Hematopoietic multipotent progenitor cell treated with erythropoietin and hydrocortisone succinate and interleukin-3 and kit ligand, for 15 days (in vitro differentiated cells): Measurements from ENCODE around the gene ADGRB2.

Experiments used
- DNase-seq: peaks from one replicate; pipeline ENCODE4 v3.0.0-alpha.2; 2015; ENCODE audit warnings: low spot score

The ADGRB2 gene

GRCh38 chr1:31764312-31765040 lies at the start of gene ADGRB2:
TSS of gene ADGRB2 (minus strand) at chr1:31764340. CDS start at chr1:31757221, 7,119 bp downstream.
- DNase-seq: no peak

GRCh38 chr1:31812158-31812829 lies 48.2 kb upstream of the ADGRB2 start:
- DNase-seq: no peak

DNA sequence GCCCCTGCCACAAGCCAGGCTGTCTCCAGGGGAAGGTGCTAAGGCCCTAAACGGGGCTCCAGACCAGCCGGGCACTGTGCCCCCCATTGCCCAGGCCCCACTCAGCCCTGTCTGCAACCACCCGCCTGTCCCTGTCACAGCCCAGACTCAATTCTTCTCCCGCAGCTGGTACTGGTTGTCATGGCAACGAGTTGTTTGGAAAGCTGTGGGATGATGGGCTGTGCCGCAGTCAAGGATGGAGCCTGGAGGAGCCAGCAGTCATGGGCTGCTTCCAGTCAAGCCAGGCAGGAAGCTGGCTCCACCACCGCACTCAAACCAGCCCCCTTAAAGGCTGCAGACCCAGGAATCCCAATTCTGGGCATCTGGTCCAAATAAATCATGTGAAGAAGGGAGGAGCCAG lies 47.5 kb upstream of the ADGRB2 start:
- no peak for DNase-seq

- no peak for DNase-seq
Observed at GRCh38 chr1:31809698-31810097, 45.6 kb upstream of the ADGRB2 start.

DNA sequence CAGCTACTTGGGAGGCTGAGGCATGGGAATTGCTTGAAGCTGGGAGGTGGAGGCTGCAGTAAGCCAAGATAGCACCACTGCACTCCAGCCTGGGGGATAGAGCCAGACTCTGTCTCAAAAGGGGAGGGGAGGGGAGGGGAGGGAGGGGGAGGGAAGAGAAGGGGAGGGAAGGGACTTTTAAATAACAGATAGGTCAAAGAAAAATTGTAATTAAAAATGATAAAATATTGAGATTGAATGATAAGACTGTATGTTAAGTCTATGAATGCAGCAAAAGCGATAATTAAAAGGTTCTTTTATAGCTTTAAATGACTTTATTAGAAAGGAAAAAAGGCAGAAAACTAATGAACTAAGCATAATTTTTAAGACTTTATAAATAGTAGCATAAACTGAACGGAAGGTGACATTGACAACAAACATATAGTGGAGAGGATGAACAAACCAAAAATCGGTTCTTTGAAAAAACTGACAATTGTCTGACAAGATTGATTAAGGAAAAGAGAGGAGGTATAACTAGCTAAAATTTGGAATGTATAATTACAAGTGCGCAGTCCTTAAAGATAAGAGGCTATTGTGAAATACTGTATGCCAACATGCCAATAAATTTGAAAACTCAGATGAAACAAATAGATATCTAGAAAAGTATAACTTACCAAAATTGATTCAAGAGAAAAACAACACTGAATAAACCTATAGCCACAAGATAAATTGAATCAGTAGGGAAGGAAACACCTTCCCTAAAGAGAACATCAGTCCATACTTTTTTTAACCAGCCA lies 43.3 kb upstream of the ADGRB2 start:
- no peak for DNase-seq

- no peak for DNase-seq
Observed at GRCh38 chr1:31805318-31805717, 41.2 kb upstream of the ADGRB2 start.

DNA sequence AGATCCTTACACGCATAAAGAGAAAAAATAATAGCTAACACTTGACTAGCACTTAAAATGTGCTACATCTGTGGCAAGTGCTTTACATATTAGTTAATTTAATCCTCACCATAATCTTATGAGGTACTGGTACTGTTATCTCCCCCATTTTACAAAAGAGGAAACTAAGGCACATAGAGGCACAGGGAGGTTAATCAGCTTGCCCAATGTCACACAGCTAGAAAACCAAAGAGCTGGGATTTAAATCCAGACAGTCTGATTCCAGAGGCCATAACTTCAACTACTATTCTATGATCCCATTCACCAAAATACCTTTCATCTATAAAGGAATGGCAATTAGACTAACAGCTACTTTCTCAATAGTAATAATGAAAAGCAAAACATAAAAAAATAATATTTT lies 40.0 kb upstream of the ADGRB2 start:
- no peak for DNase-seq

DNA sequence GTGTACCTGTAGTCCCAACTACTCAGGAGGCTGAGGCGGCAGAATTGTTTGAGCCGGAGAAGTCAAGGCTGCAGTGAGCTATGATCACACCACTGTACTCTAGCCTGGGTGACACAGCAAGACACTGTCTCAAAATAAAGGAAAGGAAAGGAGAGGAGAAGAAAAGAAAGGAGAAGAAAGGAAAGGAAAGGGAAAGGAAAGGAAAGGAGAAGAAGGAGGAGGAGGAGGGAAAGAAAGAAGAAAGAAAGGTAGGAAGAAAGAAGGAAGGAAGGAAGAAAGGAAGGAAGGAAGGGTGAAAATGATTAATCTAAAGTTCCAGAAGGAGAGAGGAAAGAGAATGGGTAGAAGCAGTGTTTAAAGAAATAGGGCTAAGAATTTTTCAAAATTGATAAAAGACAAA lies 39.5 kb upstream of the ADGRB2 start:
- DNase-seq: no peak

DNA sequence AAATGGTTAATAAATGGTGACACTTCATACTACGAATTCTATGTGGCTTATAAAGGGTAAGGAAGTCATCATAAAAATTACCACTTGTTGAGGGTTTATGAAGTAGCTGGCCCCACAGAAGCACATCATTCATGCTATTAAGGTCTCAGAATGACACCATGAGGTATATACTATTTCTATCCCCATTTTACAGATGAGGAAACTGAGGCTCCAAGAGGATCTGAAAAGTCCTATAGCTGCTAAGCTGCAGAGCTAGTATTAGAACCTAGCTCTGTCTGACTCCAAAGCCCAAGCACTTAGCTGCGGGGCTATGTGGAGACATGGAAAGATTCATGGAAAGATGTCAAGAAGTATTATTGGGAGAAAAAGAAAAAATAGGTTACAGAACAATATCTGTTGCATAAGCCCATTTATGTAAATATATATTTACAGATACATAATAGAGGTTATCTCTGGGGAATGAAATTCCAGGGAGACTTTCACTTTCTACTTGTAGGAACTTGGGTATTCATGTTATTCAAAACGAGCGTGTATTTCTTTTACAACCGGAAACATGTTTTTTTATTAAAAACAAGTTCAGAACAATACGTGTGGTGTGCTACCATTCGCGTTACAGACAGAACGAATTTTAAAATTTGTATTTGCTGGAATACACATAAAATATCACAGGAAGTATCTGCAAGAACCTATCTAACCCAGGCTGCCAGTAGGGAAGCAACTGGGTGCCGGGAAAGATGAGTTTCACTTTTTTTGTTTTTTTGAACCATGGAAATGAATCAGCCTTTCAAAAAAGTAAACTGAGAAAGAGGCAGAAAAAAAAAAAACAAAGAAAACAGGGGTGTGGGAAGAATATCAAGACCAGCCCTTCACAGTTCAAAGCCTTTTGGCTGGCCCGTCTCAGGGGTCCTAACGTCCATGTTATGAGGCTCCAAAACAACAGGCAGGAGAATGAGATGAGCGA lies 38.3 kb upstream of the ADGRB2 start:
- no peak for DNase-seq

GRCh38 chr1:31801458-31801857 lies 37.3 kb upstream of the ADGRB2 start:
- no peak for DNase-seq

- no peak for DNase-seq
Observed at GRCh38 chr1:31800674-31800967, 36.5 kb upstream of the ADGRB2 start.

GRCh38 chr1:31799895-31800673 lies 35.9 kb upstream of the ADGRB2 start:
- DNase-seq: no peak

DNA sequence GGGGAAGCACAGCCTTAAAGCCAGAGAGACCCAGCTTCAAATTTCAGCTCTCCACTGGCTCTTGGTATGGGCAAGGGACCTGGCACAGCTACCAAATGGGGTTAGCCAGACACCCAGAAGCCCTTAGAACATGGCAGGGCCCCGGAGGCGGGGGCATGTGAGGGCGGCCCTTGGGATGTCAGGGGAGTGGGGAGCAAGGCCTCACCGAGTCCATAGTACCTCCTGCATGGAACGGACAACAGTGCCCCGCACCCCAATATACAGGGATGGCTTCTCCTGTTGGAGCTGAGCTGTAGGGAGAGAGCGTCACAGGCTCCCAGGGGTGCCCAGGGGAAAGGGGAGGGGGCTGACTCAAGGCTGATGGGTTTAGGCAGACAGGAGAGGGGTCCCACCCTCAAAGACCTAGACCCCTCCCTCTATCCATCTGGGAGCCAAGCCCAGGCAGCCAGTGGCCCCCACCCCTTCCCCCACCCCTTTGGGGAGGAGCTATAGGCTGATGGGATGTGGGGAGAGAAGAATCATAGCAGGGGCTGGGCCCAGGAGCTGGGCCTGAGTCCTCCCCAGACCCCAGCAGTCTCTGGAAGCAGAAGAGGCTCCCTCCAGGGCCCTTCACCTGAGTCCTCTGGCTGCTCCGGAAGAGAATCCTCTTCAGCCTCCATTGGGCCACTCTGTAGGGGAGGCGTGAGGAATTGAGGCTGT lies 35.2 kb upstream of the ADGRB2 start:
- DNase-seq: no peak

DNA sequence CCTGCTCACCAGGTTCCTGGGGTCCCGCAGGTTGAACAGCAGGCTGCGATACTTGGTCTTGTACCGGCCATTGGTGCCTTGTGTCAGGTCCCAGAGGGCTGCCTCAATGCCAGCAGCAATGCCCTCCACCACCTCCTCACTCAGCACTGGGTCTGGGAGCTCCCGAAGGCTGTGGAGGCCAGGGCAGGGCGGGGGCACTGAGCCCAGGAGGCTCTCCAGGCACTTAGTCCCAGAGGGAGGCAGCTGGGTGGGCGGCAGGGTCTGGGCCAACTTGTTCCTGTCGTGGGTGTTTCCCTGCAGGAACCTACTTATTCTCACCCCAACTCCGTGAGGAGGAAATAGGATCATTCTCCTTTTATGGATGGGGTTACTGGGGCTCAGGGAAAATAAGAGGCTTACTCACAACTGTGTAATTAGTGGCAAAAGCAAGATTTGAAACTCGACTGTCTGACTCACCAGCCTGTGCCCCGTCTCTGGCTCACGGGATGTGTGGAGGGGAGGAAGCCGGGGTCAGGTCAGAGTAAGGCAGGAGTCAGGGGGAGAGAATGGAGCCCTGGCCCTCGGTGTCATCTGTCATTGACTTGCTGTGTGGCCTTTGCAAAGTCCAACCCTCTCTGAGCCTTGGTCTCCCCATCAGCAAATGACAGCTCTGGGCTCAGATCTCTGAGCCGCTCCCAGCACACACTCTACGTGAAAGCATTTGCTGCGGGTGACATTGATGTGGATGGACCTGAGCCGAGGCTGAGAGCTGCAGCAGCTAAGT lies 34.5 kb upstream of the ADGRB2 start:
- no peak for DNase-seq

GRCh38 chr1:31798086-31798432 lies 33.9 kb upstream of the ADGRB2 start:
- DNase-seq: no peak

- DNase-seq: no peak
Observed at GRCh38 chr1:31797216-31797615, 33.1 kb upstream of the ADGRB2 start.

DNA sequence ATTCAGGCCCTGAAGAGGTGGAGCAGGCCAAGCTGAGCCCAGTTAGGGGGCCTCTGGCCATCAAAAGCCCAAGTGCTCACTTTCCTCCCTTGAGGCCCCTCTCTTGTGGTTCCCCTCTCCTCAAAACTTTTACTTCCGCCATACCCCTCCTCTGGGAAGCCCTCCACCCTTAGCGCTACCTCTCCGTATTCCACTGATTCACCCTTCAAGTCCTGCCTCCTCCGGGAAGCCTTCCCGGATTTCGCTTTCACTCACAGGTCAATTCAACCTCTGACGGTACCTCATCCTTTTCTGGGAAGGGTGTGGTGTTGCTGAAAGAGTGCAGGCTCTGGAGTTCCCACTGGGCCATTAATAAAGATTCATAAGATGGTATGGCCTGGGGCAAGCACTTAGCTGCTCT lies 32.6 kb upstream of the ADGRB2 start:
- DNase-seq: no peak

DNA sequence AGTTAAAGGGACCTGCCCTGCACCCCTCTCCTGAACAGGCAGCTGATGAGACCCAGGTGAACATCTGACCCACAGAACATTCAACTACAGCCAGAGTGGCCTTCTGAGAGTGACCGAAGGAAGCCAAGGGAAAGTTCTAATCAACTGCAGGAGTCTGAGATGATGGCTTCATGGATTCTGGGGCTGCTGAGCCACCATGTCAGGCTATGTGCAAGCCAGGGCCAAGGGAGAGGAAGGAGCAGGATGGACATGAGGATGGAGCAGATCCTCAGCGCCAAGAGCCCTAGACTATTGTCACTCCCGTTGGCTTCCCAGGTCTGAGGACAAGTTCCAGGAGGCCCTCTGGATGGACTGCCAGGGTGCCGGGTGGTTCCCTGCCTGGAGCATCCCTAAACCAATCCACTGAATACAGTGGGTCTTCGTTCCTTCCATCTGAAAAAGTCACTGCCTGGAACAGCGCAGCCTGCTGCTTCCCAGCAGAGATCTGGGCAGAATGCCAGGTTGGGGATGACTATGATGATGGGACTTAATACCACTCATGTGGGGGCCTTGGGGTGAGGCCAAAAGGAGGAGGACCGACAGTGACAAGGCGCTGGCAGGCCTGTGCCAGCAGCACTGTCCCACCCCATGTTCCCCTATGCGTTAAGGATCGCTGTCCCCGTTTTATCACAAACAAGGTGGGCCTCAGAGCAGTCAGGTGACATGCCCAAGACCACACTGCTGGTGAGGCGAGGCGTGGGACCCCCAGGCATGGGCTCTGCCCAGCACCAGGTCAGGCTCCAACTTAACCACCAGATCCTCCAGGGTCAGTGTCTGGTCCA lies 31.9 kb upstream of the ADGRB2 start:
- DNase-seq: peak; percentile 37

GRCh38 chr1:31795096-31795675 lies 31.0 kb upstream of the ADGRB2 start:
- no peak for DNase-seq
